ENCODE measurements around the gene MAB21L2.
"Not testable (repeated sequence)": the region's sequence is repeated elsewhere in the genome, so short reads cannot be mapped to it uniquely, and the experiment has no call there.

MAB21L2 gene

DNA sequence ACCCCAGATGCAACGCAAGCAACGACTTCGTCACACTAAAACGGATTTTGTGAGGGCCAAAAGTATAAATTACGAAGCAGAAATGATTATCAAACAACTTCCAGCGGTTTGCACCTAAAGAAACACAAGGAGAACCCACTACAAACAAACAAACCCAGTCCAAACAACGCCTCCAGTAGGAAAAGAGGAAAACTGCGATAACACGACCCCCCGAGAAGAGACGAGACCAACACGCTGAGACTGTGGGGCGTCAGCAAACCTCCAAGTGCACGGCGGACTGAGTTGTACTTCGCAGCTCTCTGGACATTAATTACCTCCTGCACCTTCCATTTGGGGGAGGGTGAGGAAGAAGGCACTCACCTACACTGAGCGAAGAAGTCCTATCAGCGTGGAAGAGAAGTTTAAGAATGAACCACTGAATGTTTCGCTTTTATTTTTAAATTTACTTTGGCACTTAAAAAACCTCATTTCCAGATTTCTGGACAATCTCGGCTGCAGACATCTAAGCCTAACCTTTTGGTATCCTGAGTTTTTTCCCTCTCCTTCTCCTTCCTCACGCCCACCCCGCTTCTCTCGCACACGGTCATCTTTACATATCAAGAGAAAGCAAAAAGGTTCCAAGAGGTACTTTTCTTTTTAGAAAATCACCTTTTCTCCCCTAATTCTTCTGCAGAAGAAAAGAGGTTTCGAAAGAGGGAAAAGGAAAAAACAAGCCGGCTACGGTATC lies at the start of gene MAB21L2:
Gene MAB21L2, plus strand, starts transcription at position 6 of the 727 bp plus-strand sequence. CDS start 879 bp downstream, outside the sequence.
- DNase-seq = no peak

DNA sequence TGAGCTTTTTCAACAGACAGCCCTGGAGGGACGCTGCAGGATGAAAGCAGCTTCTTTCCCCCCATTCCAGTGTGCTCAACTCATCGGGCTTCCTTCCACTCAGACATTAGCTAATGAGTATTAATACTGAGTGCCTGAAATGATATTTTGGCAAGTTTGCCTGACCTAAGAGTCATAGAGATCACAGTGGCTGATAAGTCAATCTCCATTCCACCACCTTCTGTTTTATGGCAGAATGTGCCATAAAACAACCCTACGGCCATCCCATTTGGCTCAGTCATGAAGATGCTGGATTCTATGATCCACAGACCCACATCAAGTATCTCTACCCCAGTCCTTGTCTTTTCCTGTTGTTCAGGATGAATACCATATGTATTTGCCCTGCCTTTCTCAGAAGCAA lies 48.3 kb upstream of the MAB21L2 start:
- no peak for DNase-seq

DNA sequence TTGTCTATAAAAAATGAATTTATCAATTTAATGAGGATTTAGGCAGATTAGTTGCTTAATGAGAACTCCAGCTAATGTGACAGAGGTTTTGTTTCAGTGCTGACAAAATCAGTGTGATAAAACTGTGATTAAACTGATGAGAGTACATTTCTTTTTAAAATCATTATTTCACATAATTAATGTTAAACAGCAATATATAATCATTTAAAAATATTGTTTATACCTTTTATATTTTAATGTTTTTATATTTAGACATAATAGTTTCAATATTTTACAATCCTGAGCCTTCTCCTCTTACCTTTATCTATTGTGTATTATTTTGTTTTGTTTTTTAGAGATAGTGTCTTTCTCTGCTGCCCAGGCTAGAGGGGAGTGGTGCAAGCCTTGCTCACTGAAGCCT lies 47.1 kb upstream of the MAB21L2 start:
- DNase-seq = no peak

DNA sequence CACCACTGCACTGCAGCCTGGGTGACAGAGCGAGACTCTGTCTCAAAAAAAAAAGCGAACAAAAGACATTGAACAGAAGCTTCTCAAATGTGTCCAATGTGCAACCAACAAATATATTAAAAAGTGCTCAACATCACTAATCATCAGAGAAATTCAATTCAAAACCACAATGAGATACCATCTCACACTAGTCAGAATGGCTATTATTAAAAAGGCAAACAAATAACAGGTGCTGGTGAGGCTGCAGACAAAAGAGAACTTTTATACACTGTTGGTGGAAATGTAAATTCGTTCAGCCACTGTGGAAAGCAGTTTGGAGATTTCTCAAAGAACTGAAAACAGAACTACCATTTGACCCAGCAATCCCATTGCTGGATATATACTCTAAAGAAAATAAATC lies 44.0 kb upstream of the MAB21L2 start:
- DNase-seq = not testable (repeated sequence)

- no peak for DNase-seq
These were observed 41.4 kb upstream of the MAB21L2 start for GRCh38 chr4:150540536-150540935.

GRCh38 chr4:150540959-150541360 lies 41.0 kb upstream of the MAB21L2 start:
- DNase-seq = no peak

GRCh38 chr4:150541681-150542080 lies 40.3 kb upstream of the MAB21L2 start:
- DNase-seq = no peak

GRCh38 chr4:150543042-150543441 lies 38.9 kb upstream of the MAB21L2 start:
- no peak for DNase-seq

DNA sequence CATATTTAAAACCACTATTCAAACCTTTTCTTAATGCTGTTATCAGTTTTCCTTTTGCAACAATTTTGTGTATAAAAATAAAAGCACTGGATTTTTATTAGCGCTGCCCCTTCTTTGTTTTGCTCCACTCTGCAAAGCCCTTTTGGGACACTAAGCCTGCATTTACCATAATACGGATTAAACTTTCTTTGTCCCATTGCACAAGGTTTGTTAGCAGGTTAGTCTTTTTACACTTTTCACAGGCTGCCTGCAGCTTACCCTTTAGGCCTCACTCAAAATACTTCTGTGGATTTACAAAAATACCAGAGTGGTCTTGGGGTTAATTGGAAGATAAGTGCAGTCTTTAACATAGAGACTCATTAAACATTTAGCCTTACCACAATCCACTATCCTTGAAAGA lies 35.7 kb upstream of the MAB21L2 start:
- DNase-seq = no peak

DNA sequence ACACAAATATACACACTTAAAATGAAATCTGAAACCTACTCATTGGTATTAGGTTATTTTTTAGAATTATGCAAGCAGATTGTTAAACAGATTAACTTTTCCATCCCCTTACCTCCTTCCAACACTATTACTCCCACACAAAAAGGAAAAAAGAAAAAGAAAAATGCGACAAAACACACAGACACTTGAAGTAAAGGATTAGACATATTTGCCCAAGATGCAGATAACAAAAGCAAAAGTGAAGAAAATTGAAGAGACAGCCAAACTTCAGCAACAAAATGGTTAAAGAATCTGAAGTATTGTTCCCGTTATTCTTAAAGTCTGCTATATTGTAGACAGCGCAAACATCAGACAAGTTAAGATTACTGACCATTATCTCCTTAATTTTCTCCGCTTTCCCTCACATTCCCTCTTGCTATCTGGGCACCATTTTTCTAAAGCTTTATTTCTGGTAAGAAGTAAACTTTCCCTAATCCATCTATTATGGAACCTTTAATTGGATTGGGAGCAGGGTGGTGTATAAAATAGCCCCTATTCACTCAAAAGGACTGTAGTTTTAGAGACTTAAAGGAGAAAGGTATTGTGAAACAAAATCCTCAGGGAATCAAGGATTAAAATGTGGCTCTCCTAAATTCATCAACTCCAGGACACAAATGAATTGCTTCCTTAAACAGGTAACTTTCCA lies 34.7 kb upstream of the MAB21L2 start:
- no peak for DNase-seq

DNA sequence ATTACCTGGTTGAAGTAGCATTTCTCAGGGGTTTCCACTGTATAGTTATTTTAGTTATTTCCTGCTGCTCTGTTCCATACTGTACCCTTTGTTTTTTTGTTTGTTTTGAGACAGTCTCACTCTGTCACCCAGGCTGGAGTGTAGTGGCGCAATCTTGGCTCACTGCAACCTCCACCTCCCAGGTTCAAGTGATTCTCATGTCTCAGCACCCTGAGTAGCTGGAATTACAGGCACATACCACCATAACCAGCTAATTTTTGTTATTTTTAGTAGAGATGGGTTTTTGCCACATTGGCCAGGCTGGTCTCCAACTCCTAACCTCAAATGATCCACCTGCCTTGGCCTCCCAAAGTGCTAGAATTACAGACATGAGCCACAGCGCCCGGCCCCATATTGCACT lies 24.1 kb upstream of the MAB21L2 start:
- DNase-seq = not testable (repeated sequence)

DNA sequence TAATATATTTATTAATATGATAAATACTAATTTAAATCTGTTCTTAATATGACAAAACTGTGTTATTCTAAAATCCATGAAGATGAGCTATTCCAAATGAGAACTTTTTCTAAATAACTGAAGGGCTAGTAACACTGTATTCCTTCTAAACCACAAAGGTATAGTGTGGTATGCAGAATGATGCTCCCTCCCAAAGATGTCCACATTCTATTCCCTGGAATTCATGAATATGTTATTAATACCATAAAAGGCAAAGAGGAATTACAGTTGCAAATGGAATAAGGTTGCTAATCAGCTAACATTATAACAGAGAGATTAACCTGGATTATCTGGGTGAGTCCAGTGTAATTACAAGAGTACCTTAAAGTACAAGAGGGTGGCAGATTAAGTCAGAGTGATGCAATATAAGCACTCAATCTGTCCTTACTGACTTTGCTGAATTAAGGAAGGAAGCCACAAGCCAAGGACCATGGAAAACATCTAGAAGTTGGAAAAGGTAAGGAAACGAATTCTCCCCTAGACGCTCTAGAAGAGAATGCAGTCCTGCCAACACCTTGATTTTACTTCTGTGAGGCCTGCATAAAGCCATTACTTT lies 20.7 kb upstream of the MAB21L2 start:
- no peak for DNase-seq

GRCh38 chr4:150562250-150562649 lies 19.7 kb upstream of the MAB21L2 start:
- DNase-seq = no peak

DNA sequence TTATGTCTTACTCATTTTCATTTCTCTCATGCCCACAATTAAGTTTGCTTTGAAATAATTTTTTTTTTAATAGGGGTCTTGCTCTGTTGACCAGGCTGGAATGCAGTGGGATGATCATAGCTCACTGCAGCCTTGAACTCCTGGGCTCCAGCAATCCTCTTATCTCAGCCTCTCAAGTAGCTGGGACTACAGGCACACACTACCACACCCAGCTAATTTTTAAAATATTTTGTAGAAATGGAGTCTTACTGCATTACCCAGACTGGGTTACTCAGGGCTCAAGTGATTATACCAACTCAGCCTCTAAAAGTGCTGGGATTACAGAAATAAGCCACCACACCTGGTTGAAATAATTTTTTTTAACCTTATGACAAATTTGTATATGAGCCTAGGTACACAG lies 19.2 kb upstream of the MAB21L2 start:
- DNase-seq = no peak

- not testable (repeated sequence) for DNase-seq
These were observed 17.0 kb upstream of the MAB21L2 start for GRCh38 chr4:150564967-150565366.

DNA sequence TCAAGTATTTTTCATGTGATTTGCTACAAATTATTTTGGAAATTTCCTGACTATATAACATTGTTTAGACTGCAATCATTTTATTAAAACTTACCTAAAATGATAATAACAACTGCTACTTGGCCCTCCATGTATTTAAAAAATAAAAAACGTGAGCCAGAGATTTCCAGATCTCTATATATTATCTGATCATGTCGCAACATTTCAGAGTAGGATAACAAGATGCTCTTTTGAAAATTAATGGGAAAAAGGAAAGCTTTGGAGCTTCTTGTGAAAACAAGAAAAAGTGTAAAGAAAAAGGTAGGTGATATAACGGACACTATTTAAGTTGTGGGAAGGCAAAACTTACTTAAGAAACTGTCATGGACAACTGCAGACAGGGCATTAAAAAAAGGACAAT lies 14.9 kb upstream of the MAB21L2 start:
- no peak for DNase-seq

DNA sequence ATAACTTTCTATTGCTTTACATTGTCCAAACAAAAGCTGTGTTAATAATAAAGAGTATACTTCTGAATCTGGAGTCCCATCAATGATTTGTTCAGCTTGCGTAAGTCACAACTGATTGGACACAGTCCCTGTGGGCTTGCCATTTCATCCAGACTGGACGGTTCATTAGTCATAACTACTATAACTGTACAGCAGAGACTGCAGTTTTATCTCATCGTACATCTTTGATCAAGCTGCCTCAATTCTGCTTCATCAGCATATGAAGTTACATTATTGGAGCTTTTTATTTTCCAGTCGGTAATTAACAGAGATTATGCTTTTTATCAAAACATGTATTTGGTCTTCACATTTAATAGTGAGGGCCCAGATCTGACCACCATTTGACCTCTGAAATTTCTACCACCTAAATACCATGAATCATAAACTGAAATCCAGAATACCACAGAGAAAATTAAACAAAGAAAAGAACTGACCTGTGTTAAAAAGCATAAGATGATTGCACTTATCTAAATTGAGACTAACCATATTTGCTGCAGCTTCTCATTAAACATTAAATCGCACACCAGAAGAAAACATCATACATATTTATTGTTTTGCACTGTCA lies 12.5 kb upstream of the MAB21L2 start:
- DNase-seq = no peak

DNA sequence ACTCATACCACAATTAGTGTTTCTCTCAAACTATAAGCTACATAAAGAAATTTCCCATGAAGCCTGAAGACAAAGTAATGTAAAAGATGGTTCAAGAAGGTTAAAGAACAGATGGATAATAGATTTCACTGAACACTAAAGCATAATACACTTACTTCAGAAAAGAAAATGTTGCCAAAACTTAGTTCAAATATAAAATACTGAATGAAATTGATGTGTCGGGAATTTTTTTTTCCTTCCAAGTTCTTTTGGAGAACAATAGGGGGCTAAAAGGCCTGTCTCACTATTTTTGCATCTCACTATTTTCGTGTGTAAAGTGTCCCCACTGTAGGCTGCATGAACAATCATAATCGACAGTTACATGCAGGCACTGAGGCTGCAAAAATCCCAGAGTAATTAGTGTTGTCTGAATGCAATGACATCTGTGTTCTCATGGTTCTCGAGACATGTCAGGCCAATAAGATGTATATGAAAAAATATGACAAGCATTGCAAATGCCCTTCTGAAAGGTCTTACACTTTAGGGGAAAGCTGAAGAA lies 11.9 kb upstream of the MAB21L2 start:
- DNase-seq = no peak

DNA sequence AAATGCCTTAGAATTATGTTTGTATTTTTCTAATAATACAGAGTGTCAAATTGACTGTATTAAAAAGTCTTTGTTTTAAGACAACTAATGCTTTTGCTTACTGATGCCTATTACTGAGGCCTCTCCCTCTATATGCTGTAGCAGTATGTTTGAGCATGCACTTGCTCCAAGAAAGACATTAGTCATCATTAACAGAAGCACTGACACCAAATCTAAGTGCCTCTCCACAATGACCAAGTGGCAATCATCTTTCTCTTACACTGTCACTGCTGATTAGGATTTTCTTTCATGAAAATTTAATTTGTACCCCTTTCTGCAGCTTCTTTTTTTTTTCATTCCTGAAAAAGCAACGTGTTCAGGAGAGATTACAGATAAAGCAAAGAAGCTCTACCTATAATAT lies 11.1 kb upstream of the MAB21L2 start:
- no peak for DNase-seq

DNA sequence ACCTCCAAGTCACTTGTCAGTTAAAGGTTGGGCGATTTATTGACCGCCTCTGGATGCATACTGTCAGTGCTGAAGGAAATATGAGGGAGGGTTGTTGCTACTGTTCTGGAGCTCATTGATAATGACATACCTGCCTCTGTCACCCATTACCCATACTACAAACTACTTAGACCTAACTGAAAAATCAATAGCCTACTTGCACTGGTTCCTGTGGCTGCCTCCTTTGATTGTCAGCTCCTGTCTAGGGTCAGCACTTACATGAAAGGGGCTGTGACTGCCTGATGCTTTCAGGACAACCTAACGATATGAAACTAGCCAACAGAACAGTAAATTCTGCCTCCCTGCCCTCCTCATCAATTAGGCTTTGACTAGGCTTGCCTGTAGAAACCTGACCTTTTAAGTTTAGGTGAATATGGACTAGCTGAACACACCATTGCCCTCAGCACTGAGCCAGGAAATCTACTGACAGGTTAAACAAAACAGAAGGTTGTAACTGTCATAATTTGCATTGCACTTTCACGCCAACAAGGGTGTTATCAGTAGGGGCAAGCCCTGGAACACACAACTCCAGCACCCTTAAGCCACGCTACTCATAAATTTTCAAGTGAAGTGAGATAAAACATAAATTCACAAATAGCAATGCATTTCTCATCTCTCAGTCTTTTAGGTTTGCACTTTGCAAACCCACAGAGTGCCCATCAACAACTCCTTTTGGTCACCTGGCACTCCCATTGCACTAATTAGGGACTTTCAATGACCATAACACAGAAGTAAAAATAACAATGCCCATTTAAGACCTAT lies 9.0 kb upstream of the MAB21L2 start:
- no peak for DNase-seq

GRCh38 chr4:150573534-150573933 lies 8.4 kb upstream of the MAB21L2 start:
- no peak for DNase-seq

DNA sequence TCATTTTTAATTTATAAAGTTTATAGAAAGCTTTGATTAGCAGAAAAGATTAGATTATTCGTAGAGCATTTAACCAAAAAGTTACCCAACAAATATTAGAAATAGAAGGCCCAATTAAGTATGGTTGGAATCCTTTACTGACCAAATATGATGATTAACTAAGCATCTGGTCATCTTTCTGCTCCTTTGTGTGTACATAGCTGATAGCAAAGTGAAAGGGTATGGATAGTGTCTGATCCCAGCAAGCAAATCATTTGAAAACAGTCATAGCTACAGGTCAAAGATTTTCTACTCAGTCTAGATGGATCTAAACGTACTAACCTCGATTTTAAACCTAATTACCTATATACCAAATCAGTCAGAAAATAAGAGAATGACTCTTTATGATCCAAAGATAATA lies 7.3 kb upstream of the MAB21L2 start:
- no peak for DNase-seq

- no peak for DNase-seq
These were observed 4.2 kb upstream of the MAB21L2 start for GRCh38 chr4:150577796-150578195.

All from activated T-cell treated with anti-CD3 and anti-CD28 coated beads for 4 hours (primary cell).